ENCODE measurements around the gene MYBL2. TPM values are rescaled to one million over a fixed set of nuclear protein-coding genes. Genes with fewer than 3 reads are reported as not detected.

MYBL2 gene
- polyA plus RNA-seq, 1 donor (not counting 4 experiments of a cell fraction or from before 2014, with no cell fraction given) = 4.0 TPM

DNA sequence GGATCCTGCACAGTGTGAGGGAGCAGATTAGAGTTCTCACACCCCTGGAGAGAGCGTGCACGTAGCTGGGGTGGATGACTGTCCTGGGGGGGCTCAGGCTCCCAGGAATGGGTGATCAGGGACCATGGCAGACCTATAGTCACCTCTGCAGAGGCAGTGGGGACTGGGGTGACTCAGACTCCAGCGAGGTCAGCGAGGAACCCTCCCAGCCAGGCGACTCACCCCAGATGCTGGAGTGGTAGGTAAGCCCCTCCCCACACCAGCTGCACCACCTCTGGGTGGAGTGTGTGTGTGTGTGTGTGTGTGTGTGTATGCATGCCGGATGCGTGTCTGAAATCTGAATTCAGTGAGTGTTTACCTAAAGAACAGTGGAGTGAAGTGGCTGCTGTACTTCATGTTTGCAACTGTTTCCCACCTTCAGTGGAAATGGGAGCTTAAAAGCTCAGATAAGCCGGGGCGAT lies 77.3 kb downstream of the MYBL2 start:
- H2AFZ ChIP-seq (ENCODE audit: control insufficient read depth, low read length) = no peak overlapping the region
- H3K9me3 ChIP-seq (ENCODE audit: control insufficient read depth, low read depth, low read length) = no peaks in the 10 kb centered on the region
- DNase-seq (ENCODE audit: low read depth, low spot score) (no peak), FAIRE-seq (no peak)
- no peaks in the 10 kb centered on the region for H3K27me3 ChIP-seq (ENCODE audit: control insufficient read depth, extremely low read depth, insufficient read depth, low read length)
- H4K20me1 ChIP-seq (ENCODE audit: control insufficient read depth, extremely low read depth, insufficient read depth, low read length) = no peaks in the 10 kb centered on the region
- peaks cover 7% of the 10 kb centered on the region for H3K4me1 ChIP-seq (ENCODE audit: control insufficient read depth, extremely low read depth, insufficient read depth, low read length)
- H3K9ac ChIP-seq (ENCODE audit: control insufficient read depth, extremely low read depth, insufficient read depth, low read length) = no peak overlapping the region
- H3K79me2 ChIP-seq (ENCODE audit: control insufficient read depth, insufficient read depth, low read length) = no peaks in the 10 kb centered on the region
- no peak overlapping the region for H3K4me2 ChIP-seq (ENCODE audit: control insufficient read depth, extremely low read depth, insufficient read depth, low read depth, low read length)
- H3K27ac ChIP-seq (ENCODE audit: control insufficient read depth, insufficient read depth, low read length) = no peak overlapping the region
- no peaks in the 10 kb centered on the region for H3K9me1 ChIP-seq (ENCODE audit: control insufficient read depth, extremely low read depth, insufficient read depth, low read length)
- H3K4me3 ChIP-seq (ENCODE audit: control insufficient read depth in 2 of 3, extremely low read depth in 1 of 3, insufficient read depth in 2 of 3, low read depth in 1 of 3, low read length in 3 of 3) = no peak overlapping the region
- TF ChIP-seq, protein P1, sequence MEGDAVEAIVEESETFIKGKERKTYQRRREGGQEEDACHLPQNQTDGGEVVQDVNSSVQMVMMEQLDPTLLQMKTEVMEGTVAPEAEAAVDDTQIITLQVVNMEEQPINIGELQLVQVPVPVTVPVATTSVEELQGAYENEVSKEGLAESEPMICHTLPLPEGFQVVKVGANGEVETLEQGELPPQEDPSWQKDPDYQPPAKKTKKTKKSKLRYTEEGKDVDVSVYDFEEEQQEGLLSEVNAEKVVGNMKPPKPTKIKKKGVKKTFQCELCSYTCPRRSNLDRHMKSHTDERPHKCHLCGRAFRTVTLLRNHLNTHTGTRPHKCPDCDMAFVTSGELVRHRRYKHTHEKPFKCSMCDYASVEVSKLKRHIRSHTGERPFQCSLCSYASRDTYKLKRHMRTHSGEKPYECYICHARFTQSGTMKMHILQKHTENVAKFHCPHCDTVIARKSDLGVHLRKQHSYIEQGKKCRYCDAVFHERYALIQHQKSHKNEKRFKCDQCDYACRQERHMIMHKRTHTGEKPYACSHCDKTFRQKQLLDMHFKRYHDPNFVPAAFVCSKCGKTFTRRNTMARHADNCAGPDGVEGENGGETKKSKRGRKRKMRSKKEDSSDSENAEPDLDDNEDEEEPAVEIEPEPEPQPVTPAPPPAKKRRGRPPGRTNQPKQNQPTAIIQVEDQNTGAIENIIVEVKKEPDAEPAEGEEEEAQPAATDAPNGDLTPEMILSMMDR (optimal IDR thresholded peaks at IDR 0.05 in 1 of 3, IDR thresholded peaks at IDR 0.05 in 1 of 3, conservative IDR thresholded peaks at IDR 0.05 in 1 of 3; ENCODE audit: extremely low read depth in 1 of 3, insufficient read depth in 2 of 3, low read length in 3 of 3) = no peak
- TF ChIP-seq EZH2 (IDR thresholded peaks at IDR 0.05; ENCODE audit: low read length) = no peak
- H3K36me3 ChIP-seq (ENCODE audit: control insufficient read depth in 2 of 2, extremely low read depth in 1 of 2, insufficient read depth in 2 of 2, low read length in 2 of 2) = no peaks in the 10 kb centered on the region
- dilution Hi-C loops (cut with MboI; ENCODE audit: extremely low pct_ligation_motif_present, low sequenced_read_pairs) = no loop called here

DNA sequence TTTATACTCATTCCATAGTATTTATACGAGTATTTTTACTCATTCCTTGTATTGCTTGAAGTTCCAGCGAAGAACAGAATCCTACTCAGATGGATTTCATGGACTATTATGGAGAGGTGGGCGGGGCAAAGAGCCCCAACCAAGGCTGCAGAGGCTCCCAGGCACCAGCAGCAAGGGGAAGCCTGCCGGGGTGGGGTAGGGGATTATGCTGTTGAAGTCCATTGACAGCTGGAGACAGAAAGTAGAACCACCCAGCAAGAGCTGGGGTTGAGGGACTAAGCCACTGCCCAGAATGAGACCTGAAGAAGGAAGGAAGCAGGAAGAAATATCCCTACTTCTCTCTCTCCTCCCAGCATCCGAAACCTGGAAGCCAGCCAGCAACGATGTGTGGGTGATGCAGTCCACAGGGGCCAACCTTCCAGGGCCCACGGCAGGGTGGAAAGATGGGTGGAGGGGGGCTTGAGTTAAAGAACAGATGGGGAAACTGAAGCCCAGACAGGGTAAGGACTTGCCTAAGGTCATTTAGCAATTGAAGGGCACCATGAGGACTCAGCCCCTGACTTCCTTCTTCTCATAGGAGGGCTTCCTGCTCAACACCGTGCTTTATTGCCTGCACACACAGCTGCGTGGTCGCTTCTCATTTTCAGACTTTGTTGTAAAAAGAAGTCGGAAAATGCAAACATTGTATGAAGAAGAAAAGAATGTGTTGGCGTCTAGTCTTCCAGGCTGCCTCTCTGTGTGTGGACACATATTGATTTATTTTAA lies 78.2 kb downstream of the MYBL2 start:
- no peak overlapping the region for H2AFZ ChIP-seq (ENCODE audit: control insufficient read depth, low read length)
- H3K9ac ChIP-seq (ENCODE audit: control insufficient read depth, extremely low read depth, insufficient read depth, low read length) = no peak overlapping the region
- TF ChIP-seq, protein P1 (optimal IDR thresholded peaks at IDR 0.05 in 1 of 3, IDR thresholded peaks at IDR 0.05 in 1 of 3, conservative IDR thresholded peaks at IDR 0.05 in 1 of 3; ENCODE audit: extremely low read depth in 1 of 3, insufficient read depth in 2 of 3, low read length in 3 of 3) = no peak
- TF ChIP-seq EZH2 (IDR thresholded peaks at IDR 0.05; ENCODE audit: low read length) = no peak
- no peaks in the 10 kb centered on the region for H3K9me1 ChIP-seq (ENCODE audit: control insufficient read depth, extremely low read depth, insufficient read depth, low read length)
- no peaks in the 10 kb centered on the region for H4K20me1 ChIP-seq (ENCODE audit: control insufficient read depth, extremely low read depth, insufficient read depth, low read length)
- H3K36me3 ChIP-seq (ENCODE audit: control insufficient read depth in 2 of 2, extremely low read depth in 1 of 2, insufficient read depth in 2 of 2, low read length in 2 of 2) = no peaks in the 10 kb centered on the region
- H3K4me2 ChIP-seq (ENCODE audit: control insufficient read depth, extremely low read depth, insufficient read depth, low read depth, low read length) = no peak overlapping the region
- peaks cover 7% of the 10 kb centered on the region for H3K4me1 ChIP-seq (ENCODE audit: control insufficient read depth, extremely low read depth, insufficient read depth, low read length)
- DNase-seq (ENCODE audit: low read depth, low spot score) (no peak), FAIRE-seq (no peak)
- no peaks in the 10 kb centered on the region for H3K27me3 ChIP-seq (ENCODE audit: control insufficient read depth, extremely low read depth, insufficient read depth, low read length)
- no peaks in the 10 kb centered on the region for H3K9me3 ChIP-seq (ENCODE audit: control insufficient read depth, low read depth, low read length)
- no peaks in the 10 kb centered on the region for H3K79me2 ChIP-seq (ENCODE audit: control insufficient read depth, insufficient read depth, low read length)
- no peak overlapping the region for H3K27ac ChIP-seq (ENCODE audit: control insufficient read depth, insufficient read depth, low read length)
- dilution Hi-C loops (cut with MboI; ENCODE audit: extremely low pct_ligation_motif_present, low sequenced_read_pairs) = no loop called here
- no peak overlapping the region for H3K4me3 ChIP-seq (ENCODE audit: control insufficient read depth in 2 of 3, extremely low read depth in 1 of 3, insufficient read depth in 2 of 3, low read depth in 1 of 3, low read length in 3 of 3)
